GM18507 (cell line): Measurements from ENCODE around the gene MICAL3.

Source experiments
- DNase-seq: peaks from one replicate; pipeline ENCODE4 v3.0.0; 2011; ENCODE audit warnings: low read depth; ENCODE audit not compliant: insufficient read length; ENCODE audit errors: extremely low spot score
- FAIRE-seq: peaks from 2 replicates; lab custom pipeline; 2011; peaks lifted over from hg19 to GRCh38; lab: Jason Lieb, UNC

MICAL3 gene

DNA sequence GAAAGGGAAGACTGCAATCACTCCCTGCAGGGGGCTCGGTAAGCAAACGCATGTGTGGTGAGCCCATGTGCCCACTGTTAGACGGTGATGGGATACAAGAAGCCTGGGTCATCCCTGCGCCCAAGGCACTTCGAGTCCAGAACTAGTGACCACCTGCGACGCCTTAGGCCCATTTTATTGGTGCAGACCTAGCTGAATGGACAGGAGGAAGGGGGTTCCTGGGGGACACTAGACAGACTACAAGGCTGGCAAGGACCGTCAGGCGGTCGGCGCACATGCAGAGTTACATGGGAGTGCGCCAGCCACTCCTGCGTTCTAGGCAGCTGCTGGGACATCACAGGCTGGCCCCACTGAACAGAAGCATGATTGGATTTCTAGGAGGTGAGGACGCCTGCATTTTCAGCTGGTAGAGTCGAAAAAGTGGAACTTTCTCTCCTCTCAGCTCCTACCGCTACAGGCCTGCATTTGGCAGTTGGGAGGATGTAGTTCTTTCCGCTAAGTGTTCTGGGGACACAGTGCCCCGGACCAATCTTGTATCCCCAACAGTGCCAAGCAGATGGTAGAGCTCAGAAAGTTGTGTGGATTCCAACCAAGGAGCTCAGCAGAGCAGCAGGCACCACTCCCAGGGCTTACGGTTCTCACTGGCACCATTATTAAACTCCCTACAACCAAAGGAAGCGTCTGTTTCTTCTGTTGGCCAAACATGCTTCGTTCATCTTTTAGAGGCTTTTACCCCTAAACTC, 285.8 kb downstream of the MICAL3 start:
- FAIRE-seq (no peak), DNase-seq (no peak)
